Endothelial cell of hepatic sinusoid (primary cell): ENCODE results near the gene AFAP1L2.
"Not testable (repeated sequence)": the region's sequence is repeated elsewhere in the genome, so short reads cannot be mapped to it uniquely, and the experiment has no call there.

ENCODE experiments used
- in situ Hi-C: cut with HindIII; loops from 2 replicates; pipeline ENCODE4 v1.10.0; 2017; ENCODE audit warnings: low sequenced_read_pairs

AFAP1L2 gene

DNA sequence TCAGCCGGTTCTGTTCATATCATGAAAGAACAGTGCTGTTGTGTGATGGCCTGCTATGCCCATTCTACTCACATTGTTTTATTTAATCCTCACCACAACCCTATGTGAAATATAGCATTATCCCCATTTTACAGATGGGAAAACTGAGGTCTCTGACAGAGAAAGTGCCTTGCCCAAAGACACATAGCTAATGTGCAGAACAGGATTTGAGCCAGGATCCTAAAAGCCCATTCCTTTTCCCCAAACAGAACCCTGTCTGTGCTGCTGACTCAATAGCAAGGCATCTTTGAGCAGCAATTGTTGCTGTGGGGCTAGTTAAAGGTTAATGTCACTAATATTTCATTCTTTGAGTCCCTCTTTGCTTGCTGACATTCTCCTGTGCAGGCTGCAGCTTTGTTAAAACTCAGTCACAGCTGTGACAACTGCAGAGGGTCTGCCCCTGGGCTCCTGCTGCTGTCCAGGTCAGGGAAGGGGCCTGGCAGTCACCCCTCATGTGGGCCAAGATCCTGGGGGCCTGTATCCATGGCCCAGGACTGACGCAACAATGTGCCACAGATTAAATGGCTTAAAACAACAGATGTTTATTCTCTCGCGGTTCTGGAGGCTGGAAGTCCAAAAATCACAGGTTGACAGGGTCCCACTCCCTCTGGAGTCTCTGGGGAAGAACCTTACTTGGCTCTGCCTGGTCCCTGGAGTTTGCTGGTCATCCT is 40.4 kb downstream of the AFAP1L2 start:
- in situ Hi-C loops: no loop called here

DNA sequence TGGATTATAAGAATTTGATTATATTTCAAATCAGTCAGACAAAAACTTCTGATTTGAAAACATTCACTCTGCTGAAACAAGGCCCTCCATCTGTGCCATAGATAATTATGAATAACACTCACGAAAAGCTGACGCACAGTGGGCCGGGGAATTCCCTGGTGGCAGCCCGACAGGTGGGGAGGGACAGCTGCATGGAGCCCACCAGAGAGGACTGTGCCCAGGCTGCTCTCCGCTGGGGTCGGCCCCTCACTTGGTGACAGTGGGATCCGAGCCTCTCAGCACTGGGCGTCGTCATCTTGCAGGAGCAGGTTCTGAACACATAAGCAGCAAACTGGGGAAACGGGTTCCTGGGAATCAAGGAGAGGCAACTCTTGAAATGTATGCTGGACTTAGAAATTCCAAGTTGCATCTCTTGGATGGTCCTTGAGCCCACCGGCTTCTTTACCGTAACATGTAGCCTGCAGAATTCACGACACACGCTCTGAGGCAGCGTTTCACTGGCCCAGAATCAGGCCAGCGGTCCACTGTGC is 41.4 kb downstream of the AFAP1L2 start:
- in situ Hi-C loops: no loop called here

DNA sequence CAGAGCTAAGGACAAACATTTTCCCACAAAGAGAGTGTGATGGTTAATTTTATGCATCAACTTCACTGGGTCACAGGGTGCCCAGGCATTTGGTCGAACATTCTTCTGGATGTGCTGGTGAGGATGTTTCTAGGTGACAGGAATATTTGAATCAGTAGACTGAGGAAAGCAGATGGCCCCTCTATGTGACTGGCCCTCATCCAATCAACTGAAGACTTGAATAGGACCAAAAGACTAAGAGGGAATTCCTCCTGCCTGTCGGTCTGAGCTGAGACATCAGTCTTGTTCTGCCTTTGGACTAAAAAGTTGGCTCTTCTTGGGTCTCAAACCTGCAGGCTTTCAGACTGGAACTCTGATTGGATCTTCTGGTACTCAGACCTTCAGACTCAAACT is 44.4 kb downstream of the AFAP1L2 start:
- in situ Hi-C loops: no loop called here

DNA sequence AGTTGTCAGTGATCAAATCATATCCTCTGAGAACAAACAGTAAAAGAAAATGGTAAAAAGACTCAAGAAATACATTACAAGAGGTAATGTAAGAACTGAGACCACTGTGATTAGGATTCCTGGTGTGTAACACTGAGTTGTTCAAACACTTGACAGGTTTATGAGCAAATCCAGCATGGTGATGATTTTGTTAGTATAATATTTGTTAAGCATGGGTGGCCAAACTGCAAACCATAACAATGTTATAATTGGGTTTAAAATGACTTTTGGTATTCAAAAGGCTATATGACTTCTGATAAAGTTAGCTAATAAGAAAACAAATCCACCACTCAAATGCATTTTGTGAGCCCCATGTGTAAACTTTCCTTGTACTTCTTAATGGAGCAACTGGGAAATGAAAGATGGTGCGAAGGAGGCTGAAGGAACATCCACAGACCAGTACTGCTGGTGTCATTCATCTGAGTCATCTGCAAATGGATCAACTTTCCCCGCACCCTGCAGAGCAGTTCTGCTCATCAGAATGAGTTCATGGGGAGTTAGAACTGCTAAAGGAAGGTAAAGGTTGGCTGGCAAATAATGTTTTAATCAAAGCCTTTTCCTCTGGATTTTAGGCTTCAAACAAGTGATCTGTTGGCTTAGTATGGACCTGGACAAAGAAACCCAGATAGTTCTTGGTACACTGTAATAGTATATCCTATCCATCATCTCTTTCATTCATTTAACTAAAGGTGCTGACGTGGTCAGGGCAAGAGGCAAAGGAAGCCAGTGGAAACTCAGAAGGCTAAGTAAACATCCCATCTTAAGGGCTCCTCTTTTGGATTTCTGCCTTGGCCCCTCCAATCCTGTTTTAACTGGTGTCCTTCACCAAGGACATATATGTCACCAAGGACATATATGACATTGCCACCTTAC is 45.0 kb downstream of the AFAP1L2 start:
- in situ Hi-C loops: no loop called here

DNA sequence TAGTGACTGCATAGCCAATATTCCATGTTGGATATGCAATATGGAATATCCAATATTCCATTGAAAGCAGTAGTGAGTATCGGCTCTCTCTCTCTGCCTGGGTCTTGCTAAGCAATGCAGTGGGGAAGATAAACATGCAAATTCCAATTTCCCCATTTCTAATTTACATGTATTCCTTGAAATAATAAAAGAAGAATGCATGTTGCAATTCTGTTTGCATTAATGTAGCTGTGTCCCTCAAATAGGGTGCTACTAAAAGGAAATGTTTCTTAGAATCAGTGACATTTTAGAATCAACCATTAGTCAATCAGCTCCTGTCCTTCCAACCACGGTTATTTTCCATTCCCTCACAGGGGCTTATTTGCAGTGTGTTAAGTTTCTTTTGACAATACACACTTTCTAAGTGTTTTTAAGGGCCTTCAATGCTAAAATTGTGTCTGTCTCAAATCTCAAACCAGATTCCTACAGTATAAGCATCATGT is 46.7 kb downstream of the AFAP1L2 start:
- in situ Hi-C loops: no loop called here

DNA sequence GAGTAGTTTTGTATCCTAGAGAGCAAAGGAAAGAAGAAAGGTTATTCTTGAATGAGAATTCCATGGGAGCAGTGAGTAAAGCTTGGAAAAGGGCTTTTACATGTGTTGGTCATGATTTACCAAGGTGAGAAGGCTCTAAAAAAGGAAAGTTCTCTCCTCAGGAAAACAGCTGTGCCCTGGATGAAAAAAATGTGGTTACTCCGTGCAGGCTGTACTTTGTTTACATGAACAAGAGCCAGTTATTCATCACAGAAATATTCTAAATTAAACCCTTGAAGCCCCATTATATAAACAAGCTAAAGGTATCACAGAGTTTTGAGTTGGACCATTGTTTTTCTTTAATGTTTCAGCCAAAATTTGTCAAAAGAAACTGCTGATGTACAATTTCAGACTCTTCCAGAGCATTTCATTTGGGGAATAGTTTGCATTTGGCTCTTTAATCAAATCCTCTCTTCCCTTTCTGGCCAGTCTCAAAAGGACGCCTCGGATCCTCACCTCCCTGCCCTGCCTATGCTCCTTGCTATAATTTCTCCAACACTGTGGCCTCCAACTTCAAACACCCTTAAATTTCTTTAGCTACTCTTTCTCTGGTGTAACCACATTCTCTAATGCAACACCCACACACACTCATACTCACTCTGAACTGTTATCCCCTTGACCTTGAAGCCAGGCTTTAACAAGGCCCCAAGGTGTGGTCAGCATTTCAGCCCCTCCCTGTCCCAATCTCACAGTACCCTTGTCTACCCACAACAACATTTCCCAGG is 47.4 kb downstream of the AFAP1L2 start:
- in situ Hi-C loops: no loop called here

DNA sequence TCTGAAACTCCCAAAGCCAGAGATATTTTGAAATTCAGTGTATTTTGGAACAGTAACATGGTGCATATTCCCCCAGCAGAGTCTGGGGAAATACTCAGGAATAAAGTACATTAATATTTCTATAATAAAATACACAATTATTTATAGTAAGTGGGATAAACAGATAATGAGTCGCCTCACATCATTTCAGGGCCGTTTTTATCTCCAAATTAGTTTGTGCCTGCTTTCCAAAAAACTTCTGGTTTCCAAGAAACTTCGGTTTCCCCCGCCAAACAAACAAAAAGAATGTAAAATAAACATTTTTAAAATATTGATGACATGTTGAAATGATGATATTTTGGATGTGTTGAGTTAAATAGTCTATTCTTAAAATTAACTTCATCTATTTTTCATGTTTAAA is 48.2 kb downstream of the AFAP1L2 start:
- in situ Hi-C loops: no loop called here

DNA sequence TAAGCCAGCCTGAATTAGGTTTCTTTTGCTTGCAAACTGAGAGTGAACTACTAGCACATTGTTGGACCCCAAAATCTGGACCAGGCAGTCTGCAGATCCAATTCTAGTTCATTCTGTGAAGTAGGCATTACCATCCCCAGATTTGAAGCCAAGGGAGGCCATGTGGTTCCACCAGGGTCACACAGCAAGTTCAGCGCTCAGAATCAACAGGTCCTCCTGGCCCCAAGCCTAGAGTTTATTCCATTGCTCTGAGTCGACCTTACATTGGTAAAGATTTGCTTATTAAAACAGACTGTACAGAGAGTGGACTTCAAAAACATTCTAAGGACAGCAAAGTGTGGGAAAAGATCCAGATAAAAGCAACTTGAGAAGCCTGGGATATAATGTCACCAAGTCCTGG is 50.9 kb downstream of the AFAP1L2 start:
- in situ Hi-C loops: no loop called here

DNA sequence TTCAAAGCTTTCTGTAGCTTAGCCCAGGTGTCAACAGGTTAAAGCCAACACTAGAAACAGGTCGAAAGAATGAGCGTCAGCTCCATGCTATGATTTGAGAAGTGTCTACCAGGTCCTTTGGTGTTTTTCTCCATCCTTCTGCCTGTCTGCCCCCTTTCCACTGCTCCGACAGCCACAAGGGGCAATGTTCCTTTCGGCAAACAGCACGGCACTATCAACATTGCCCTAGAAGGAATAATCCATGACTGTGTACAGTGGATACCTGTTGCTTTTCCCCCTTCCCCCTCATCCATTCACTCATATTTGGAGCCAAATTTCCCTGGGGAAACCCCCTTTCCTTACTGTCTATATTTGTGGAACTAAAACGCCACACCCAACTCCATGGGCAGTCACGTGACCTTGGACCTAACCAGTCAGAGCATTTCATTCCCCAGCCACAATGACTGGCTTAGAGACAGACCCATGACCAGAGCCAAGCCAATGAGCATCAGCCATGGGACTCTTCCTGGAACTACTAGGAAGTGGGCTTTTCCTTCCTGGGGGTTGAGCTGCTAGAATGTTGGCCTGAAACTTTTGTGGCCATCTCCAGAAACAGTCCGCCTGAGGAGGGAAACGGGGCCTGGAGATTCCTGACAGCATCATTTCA is 51.5 kb downstream of the AFAP1L2 start:
- in situ Hi-C loops: no loop called here

DNA sequence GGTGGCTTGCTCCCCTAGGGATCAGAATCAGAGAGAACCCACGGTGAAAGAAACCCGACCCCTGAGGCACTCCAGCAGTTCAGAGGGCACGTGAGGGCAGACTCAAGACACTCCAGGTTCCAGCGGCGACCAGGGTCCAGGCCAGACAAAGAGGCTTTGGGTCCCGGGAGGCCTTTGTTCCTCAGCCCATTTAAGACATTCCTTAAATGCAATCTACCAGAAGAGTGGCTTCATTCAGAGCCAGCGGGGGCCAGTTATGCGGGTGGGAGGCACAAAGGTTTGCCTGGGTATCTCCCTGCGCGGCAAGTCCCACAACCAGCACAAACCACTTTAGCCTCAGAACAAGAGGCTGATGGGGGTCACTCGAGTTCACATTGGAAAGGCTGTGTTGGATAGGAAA is 53.6 kb downstream of the AFAP1L2 start:
- in situ Hi-C loops: no loop called here

DNA sequence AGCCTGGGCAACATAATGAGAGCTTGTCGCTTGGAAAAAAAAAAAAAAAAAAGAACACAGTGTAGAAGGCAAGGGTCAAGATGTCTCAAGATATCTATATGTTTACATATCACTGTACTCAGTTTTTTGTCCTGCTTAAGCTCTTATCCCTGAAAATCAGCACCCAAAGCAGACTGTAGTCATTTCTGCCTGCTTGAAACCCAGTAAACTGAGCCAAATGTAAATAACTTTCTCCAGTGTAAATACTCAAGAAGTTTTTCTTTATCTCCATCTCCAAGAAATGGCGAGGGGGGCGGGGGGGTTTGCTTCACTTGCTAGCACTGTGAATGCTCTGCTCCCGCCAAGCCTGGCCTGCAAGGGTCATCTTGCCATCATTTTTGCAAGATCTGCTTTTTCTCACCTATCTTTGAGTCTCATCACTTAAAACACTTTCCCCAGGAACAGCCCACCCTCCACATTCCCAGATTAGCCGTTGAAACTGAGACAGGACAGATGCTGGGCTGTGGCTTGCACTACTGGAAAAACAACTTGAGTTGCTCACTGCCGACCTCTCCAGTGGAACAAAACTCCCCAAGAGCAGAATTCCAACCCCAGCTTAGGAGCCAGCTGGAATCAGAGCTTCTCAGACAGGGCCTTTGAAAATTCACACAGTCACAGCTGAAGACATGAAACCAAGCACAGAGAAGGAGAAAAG is 54.6 kb downstream of the AFAP1L2 start:
- in situ Hi-C loops: no loop called here

DNA sequence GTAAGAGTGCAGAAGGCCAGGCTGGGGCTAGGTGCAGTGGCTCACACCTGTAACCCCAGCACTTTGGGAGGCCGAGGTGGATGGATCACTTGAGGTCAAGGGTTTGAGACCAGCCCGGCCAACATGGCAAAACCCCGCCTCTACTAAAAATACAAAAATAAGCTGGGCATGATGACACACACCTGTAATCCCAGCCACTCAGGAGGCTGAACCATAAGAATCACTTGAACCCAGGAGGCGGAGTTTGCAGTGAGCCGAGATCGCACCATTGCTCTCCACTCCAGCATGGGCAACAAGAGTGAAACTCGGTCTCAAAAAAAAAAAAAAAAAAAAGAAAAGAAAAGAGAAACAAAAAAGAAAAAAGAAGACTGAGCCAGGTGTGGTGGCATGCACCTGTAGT is 55.2 kb downstream of the AFAP1L2 start:
- in situ Hi-C loops: not testable (repeated sequence)

DNA sequence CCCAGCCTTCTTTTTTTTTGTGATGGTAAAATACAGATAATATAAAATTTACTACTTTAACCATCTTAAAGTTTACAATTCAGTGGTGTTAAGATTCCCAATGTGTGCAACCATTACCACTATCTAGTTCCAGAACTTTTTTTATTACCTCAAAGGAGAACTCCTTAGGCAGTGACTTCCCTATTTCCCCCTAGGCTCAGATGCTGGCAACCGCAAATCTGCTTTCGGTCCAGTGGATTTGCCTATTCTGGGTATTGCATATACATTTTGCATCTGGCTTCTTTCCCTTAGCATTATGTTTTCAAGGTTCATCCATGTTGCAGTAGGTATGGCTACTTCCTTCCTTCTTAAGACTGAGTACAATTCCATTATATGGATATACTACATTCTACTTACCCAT is 56.5 kb downstream of the AFAP1L2 start:
- in situ Hi-C loops: no loop called here

DNA sequence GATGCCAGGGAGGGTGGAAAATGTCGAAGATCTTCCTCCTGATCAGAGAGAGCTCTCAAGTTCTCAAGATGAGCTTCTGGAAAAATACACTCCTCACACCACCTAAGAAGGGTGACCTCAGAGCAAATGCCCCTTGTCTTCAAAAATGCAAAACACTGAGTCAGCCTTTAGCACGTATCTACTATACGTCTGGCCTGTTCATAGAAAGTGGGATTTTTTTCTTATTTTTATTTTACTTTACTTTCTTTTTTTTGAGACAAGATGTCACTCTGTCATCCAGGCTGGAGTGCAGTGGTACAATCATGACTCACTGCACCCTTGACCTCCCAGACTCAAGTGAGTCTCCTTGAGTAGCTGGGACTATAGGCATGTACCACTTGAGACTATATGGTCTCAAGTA is 57.1 kb downstream of the AFAP1L2 start:
- in situ Hi-C loops: no loop called here

DNA sequence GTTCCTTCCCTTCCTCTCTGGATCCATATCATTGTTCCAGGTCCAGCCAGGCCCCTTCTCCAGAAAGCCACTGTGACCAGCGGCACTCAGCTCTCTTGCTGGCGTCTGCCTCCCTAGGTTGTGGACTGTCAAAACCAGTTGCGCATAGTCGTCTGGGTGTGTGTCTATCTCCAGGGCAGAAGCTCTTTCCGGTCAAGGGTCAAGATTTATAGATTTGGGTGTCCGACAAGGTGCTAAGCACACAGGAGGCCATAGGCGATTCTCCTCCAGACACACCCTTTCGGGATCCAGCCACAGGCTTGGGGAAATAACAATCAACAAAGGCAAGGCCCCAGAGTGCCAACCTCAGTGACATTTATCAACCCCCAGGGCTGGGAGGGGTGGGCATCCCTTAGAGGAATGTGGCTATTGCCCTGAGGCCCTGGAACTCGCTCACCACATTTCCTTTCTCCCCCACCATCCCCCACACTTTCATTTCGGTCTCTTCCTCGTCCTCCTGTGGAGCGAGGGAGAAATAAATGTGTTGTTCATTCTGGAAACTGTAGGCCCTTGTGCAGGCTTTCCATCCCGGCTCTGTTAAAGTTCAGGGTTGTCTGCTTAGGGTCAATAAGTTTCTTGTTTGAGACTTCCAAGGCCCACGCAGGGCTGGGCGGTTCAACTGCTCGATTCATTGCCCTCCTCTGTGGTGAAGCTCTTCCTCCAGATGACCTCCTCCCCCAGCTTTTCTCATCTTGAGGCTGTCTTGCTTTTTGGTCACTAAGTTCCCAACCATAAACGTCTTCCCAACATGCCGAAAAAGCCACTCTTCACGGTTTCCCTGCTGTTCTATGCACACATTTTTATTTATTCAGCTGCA is 57.9 kb downstream of the AFAP1L2 start:
- in situ Hi-C loops: no loop called here

DNA sequence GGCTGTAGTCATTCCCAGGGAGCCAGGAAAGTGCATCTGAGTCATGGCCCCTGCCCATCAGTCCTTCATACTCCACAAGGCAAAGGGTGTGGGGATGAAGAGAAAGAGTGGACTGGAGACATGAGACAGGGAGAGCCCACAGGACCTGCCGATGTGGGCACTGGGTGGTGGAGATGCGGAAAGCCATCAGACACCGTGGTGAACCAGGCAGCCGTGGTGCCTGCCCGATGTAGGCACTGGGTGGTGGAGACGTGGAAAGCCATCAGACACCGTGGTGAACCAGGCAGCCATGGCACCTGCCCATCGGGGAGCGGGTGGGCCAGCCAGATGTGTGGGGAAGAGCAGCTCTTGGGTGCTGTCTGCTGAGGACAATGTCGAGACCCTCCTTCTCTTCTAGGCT is 58.6 kb downstream of the AFAP1L2 start:
- in situ Hi-C loops: no loop called here

DNA sequence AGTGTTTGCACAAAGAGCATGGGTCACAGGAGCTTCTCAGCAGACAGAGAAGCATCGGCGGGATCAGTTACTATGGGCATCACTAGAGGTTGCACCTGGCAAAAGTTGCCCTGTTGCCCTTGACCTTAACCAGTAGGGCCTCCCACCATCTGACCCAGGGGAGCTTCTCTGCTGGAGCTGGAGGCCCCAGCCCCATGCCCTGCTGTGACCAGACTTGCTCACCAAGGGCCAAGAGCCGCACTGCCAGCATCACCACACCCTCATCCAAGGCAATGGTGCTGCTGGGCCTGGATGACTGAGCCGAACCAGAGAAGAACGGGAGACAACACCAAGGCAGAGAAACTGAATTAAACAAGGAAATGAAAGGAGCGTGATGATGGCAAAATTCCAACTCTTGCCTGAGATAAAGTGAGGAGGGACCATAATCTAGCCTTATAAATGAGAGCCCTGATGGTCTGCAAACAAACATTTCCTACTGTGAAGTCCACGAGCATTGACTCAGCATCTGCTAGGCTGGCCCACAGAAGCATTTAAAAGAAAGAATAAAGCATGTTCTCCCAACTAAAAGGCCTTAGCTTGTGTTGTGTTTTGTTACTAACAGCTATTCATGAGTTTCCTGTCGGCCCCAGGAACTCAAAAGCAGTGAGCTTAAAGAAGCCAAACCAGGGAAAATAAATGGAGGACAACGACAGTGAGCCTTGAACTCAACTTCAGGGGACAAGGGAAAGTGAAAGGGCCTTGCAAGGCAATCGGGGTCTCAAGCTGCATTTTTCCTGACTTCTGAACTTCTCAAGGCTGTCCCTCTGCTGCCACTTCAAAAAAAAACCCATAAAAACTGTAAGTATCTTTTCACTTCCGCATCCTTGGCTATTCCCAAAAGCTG is 60.4 kb downstream of the AFAP1L2 start:
- in situ Hi-C loops: no loop called here

DNA sequence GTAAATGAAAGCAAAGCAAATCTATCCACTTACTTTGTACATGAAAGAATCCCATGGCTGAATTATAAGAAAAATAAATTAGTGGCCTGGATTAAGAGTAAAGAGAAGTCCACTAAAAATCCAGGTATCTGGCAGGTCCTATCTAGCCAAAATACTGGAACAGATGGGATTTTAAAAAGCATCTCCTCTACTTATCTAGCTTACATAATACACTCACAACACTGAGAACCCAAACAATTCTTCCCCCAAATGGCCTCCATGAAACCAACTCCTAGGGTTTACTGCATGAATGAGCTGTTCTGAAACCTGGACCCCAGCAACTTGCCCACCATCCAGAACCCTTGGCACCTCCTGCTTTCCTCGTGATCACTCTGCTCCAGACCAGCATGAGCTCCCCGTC is 61.3 kb downstream of the AFAP1L2 start:
- in situ Hi-C loops: no loop called here
